Raji (cell line): Measurements from ENCODE around the gene PRPS1L1.

ENCODE experiments used
- POLR2A ChIP-seq: IDR thresholded peaks from 2 replicates; pipeline ENCODE4 v1.6.1; 2011; ENCODE audit warnings: low read depth, low read length, control low read depth; ENCODE audit not compliant: insufficient read depth

The PRPS1L1 gene

GRCh38 chr7:18027628-18028027, at the start of gene PRPS1L1:
PRPS1L1 (minus strand) TSS chr7:18027846.
- TF ChIP-seq POLR2A, result no peak

GRCh38 chr7:18076461-18076860, 48.8 kb upstream of the PRPS1L1 start:
- TF ChIP-seq POLR2A, result no peak

- no peak for TF ChIP-seq POLR2A
These were observed 41.1 kb upstream of the PRPS1L1 start for GRCh38 chr7:18068745-18069144.

- no peak for TF ChIP-seq POLR2A
These were observed 36.7 kb upstream of the PRPS1L1 start for GRCh38 chr7:18064242-18064838.

GRCh38 chr7:18063149-18063901, 35.7 kb upstream of the PRPS1L1 start:
- TF ChIP-seq POLR2A, result no peak

GRCh38 chr7:18059171-18059570, 31.5 kb upstream of the PRPS1L1 start:
- TF ChIP-seq POLR2A, result no peak

- TF ChIP-seq POLR2A, result no peak
These were observed 26.3 kb upstream of the PRPS1L1 start for GRCh38 chr7:18053941-18054340.

- TF ChIP-seq POLR2A, result no peak
These were observed 25.7 kb upstream of the PRPS1L1 start for GRCh38 chr7:18053177-18053928.

- no peak for TF ChIP-seq POLR2A
These were observed 21.6 kb upstream of the PRPS1L1 start for GRCh38 chr7:18049262-18049661.

GRCh38 chr7:18046601-18047000, 19.0 kb upstream of the PRPS1L1 start:
- no peak for TF ChIP-seq POLR2A

- no peak for TF ChIP-seq POLR2A
These were observed 17.5 kb upstream of the PRPS1L1 start for GRCh38 chr7:18045171-18045570.

GRCh38 chr7:18041191-18041590, 13.5 kb upstream of the PRPS1L1 start:
- no peak for TF ChIP-seq POLR2A

- TF ChIP-seq POLR2A, result no peak
These were observed 12.6 kb upstream of the PRPS1L1 start for GRCh38 chr7:18040196-18040595.

GRCh38 chr7:18038382-18038781, 10.7 kb upstream of the PRPS1L1 start:
- no peak for TF ChIP-seq POLR2A

GRCh38 chr7:18037609-18038008, 10.0 kb upstream of the PRPS1L1 start:
- no peak for TF ChIP-seq POLR2A

- TF ChIP-seq POLR2A, result no peak
These were observed 9.1 kb upstream of the PRPS1L1 start for GRCh38 chr7:18036783-18037182.
